ENCODE results near the gene RALBP1. TPM values are rescaled to one million over a fixed set of nuclear protein-coding genes. Genes with fewer than 3 reads are reported as not detected.

The RALBP1 gene
- total and polyA plus RNA-seq, 2 of the 4 experiments (the other 2 are of a cell fraction) = 30.6 to 38.2 TPM

DNA sequence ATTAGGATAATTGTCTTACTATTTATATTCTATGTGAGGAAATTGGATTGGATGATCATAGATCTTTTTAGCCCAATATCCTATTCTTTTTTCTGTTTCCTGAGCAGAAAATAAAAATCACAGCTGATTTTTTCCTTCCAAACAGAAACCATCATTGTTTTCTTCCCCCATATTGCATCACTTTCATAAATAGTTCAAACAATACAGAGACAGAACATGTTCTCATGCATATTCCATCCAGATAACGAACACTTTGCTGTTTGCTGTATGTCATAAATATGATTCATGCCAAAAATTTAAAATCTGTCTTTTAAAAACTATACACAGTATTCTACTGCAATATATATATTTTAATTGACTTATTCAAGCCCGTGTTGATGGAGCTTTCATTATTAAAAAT is 22.0 kb upstream of the RALBP1 start:
- no peaks in the 10 kb centered on the region for H3K36me3 ChIP-seq (ENCODE audit: control insufficient read depth, insufficient read depth, low read length)
- no peak overlapping the region for H2BK120ac ChIP-seq (ENCODE audit: low read depth, low read length)
- no peak overlapping the region for H4K91ac ChIP-seq (ENCODE audit: insufficient read depth, low read depth, low read length)
- peaks cover 3% of the 10 kb centered on the region; the same call in 1 of the 2 replicates for H3K9me1 ChIP-seq (ENCODE audit: insufficient read depth, low read length)
- no peak overlapping the region for H2BK20ac ChIP-seq (ENCODE audit: low read depth, low read length)
- H3K27me3 ChIP-seq (ENCODE audit: control insufficient read depth, insufficient read depth, low read length) = no peaks in the 10 kb centered on the region; the same call in 1 of the 2 replicates
- BruUV-seq (replicated peaks) = no TSS peak
- H3K9ac ChIP-seq (ENCODE audit: low read depth, low read length) = no peak overlapping the region
- no peak overlapping the region for H2BK15ac ChIP-seq (ENCODE audit: low read depth, low read length)
- in situ Hi-C loops (cut with MboI; ENCODE audit: low sequenced_read_pairs) (no loop called here), dilution Hi-C loops (cut with HindIII; ENCODE audit: low sequenced_read_pairs, unreplicated experiment) (no loop called here), intact Hi-C loops (cut with micrococcal nuclease) (no loop called here)
- H3K18ac ChIP-seq (ENCODE audit: low read depth, low read length) = no peak overlapping the region
- H3K4me2 ChIP-seq (ENCODE audit: low read depth, low read length) = no peak overlapping the region
- no peak overlapping the region for H2AK5ac ChIP-seq (ENCODE audit: low read depth, low read length)
- H3K27ac ChIP-seq (ENCODE audit: insufficient read depth, low read length) = no peak overlapping the region
- no peak overlapping the region for H2AK9ac ChIP-seq (replicated peaks; ENCODE audit: low read depth, low read length, poor library complexity)
- no peak overlapping the region for H3K14ac ChIP-seq (replicated peaks; ENCODE audit: low read depth, low read length)
- H2BK5ac ChIP-seq (ENCODE audit: low read depth, low read length, poor library complexity, severe bottlenecking) = no peak overlapping the region
- no peaks in the 10 kb centered on the region for H3K4me1 ChIP-seq (ENCODE audit: control insufficient read depth, insufficient read depth, low read length)
- H2AFZ ChIP-seq (replicated peaks; ENCODE audit: low read length, poor library complexity) = no peak overlapping the region
- no peak overlapping the region for H4K8ac ChIP-seq (ENCODE audit: low read depth in 2 of 2, low read length in 2 of 2)
- no peak overlapping the region for H3K4me3 ChIP-seq (ENCODE audit: insufficient read depth, low read depth, low read length)
- TF ChIP-seq SMC3 (IDR thresholded peaks at IDR 0.05; ENCODE audit: low read depth, low read length) (no peak), RAD21 (IDR thresholded peaks at IDR 0.05; ENCODE audit: low read length) (no peak), BHLHE40 (IDR thresholded peaks at IDR 0.05; ENCODE audit: low read depth, low read length) (no peak), CEBPB (IDR thresholded peaks at IDR 0.05; ENCODE audit: low read depth, low read length) (peak; percentile 45; the same call in 1 of the 2 replicates)
- no peak overlapping the region for H4K5ac ChIP-seq (ENCODE audit: low read depth, low read length)
- no peak overlapping the region for H3K4ac ChIP-seq (ENCODE audit: low read depth, low read length)
- POLR2A ChIA-PET (ENCODE audit: unreplicated experiment) = no interaction called here
- no peaks in the 10 kb centered on the region for H3K79me1 ChIP-seq (ENCODE audit: low read depth in 1 of 2, low read length in 2 of 2)
- no peak overlapping the region for H3K23ac ChIP-seq (ENCODE audit: low read depth, low read length)
- no peaks in the 10 kb centered on the region for H4K20me1 ChIP-seq (ENCODE audit: insufficient read depth, low read length)
- DNase-seq = no peak
- CTCF ChIA-PET = no interaction called here
- H3K56ac ChIP-seq (ENCODE audit: extremely low read depth, insufficient read depth, low read length) = no peak overlapping the region
- no CpG with 5 or more reads among the region's 2 CpGs for WGBS, 2 experiments (ENCODE audit: extremely low coverage in 2 of 2, insufficient read length in 1 of 2)
- ATAC-seq (ENCODE audit: low read depth) = no peak
- peaks cover 15% of the 10 kb centered on the region; the same call in 1 of the 2 replicates for H3K9me3 ChIP-seq (ENCODE audit: control insufficient read depth, insufficient read depth, low read length)
